IPS-18c (cell line): Measurements from ENCODE around the gene ZP2.
"Not testable (repeated sequence)": the region's sequence is repeated elsewhere in the genome, so short reads cannot be mapped to it uniquely, and the experiment has no call there.

Source experiments
- H3K4me3 ChIP-seq: 2 replicates; pipeline ENCODE4 v1.7.0; 2013; ENCODE audit warnings: low read depth, mild to moderate bottlenecking, low read length, moderate library complexity; ENCODE audit not compliant: insufficient read depth
- H3K9me3 ChIP-seq: one replicate; pipeline ENCODE4 v1.6.1; 2013; ENCODE audit warnings: mild to moderate bottlenecking, low read length, moderate library complexity; ENCODE audit not compliant: control insufficient read depth, insufficient read depth

ZP2 gene

GRCh38 chr16:21189311-21189710 lies 22.1 kb downstream of the ZP2 start:
- Histone ChIP-seq H3K9me3 (peaks cover 2% of the 10 kb centered on the region), H3K4me3 (no peak overlapping the region)

DNA sequence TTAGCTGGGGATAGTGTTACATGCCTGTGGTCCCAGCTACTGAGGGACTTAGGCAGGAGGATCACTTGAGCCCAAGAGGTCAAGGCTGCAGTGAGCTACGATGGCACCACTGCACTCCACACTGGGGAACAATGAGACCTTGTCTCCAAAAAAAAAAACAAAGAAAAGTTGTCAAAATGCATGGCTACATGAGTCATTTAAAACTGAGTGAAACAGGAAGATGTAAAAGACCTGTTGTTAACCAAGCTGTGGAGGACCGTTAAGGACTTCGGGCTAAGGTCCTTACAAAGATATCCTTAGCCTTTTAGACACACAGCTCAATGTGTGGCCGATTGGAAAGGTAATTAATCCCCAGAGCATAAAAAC lies 25.1 kb downstream of the ZP2 start:
- peaks cover 5% of the 10 kb centered on the region for H3K9me3 ChIP-seq

GRCh38 chr16:21185659-21186325 lies 25.6 kb downstream of the ZP2 start:
- H3K4me3 ChIP-seq = no peak overlapping the region
- peaks cover 5% of the 10 kb centered on the region for H3K9me3 ChIP-seq

More for the DNA sequence above, 25.1 kb downstream of the ZP2 start:
- no peak overlapping the region for H3K4me3 ChIP-seq

- H3K9me3 ChIP-seq = peaks cover 5% of the 10 kb centered on the region
- no peak overlapping the region for H3K4me3 ChIP-seq
Measured at GRCh38 chr16:21184834-21185233, 26.5 kb downstream of the ZP2 start.

- Histone ChIP-seq H3K9me3 (peaks cover 5% of the 10 kb centered on the region), H3K4me3 (no peak overlapping the region)
Measured at GRCh38 chr16:21183995-21184394, 27.4 kb downstream of the ZP2 start.

DNA sequence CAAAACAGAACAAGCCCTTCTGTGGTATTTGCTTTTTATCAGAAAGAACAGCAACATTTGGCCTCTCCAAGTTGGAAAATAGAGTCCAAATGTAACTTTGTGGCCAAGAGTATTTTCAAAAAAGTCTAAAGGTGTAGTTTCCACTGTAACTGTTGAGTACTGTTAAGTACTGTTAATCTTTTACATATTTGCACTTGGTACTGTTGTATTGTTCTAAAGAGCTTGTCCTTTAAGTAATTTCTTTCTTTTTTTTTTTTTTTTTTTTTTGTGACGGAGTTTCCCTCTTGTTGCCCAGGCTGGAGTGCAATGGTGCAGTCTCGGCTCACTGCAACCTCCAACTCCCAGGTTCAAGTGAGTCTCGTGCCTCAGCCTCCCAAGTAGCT lies 31.4 kb downstream of the ZP2 start:
- Histone ChIP-seq H3K4me3 (no peak overlapping the region), H3K9me3 (peaks cover 3% of the 10 kb centered on the region)

- Histone ChIP-seq H3K9me3 (peaks cover 3% of the 10 kb centered on the region), H3K4me3 (no peak overlapping the region)
Measured at GRCh38 chr16:21179126-21179982, 32.0 kb downstream of the ZP2 start.

- peaks cover 2% of the 10 kb centered on the region for H3K9me3 ChIP-seq
- no peak overlapping the region for H3K4me3 ChIP-seq
Measured at GRCh38 chr16:21175397-21175796, 36.0 kb downstream of the ZP2 start.

DNA sequence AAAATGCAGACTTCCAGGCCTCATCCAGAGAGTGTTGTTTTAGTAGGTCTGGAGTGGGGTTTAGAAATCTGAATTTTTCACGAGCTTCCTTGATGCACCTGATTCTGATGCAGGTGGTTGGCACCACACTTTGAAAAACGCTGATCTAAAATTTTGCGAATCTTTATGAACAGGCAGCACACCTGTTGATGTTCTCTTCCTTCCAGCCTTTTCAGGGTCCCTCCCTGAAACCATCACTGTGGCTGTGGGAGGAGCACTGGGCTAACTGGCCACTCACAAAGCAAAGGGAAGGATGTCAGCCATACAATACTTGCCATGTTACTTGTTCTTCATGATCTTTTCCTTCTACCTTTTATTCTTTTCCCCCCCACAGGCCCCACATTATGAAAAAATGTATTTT lies 38.7 kb downstream of the ZP2 start:
- Histone ChIP-seq H3K4me3 (no peak overlapping the region), H3K9me3 (peaks cover 2% of the 10 kb centered on the region)

GRCh38 chr16:21170116-21170515 lies 41.3 kb downstream of the ZP2 start:
- H3K9me3 ChIP-seq, H3K4me3 ChIP-seq: not testable (repeated sequence)

DNA sequence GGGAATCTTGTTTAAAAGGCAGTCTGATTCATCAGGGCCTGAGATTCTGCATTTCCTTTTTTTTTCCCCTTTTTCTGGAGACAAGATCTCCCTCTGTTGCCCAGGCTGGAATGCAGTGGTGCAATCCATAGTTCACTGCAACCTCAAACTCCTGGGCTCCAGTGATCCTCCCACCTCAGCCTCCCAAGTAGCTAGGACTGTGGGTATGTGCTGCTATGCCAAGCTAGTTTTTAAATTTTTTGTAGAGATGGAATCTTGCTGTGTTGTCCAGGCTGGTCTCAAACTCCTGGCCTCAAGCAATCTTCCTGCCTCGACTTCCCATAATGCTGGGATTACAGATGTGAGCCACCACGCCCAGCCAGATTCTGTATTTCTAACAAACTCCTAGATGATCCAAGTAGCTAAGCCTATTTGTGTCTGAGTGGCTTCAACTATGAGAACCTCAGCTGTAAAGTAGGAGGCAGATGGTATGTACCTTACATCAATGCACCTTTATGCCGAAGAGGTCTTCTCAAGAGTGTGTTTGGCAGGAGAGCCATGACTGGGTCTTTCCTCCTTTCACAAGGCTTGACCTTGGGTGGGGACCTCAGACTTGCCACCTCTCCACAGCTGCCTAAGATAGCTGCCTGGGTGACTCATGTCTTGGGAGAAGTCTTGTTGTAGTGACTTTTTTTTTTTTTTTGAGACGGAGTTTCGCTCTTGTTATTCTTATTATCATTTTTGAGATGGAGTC lies 42.0 kb downstream of the ZP2 start:
- peaks cover 2% of the 10 kb centered on the region for H3K9me3 ChIP-seq
- H3K4me3 ChIP-seq = no peak overlapping the region

DNA sequence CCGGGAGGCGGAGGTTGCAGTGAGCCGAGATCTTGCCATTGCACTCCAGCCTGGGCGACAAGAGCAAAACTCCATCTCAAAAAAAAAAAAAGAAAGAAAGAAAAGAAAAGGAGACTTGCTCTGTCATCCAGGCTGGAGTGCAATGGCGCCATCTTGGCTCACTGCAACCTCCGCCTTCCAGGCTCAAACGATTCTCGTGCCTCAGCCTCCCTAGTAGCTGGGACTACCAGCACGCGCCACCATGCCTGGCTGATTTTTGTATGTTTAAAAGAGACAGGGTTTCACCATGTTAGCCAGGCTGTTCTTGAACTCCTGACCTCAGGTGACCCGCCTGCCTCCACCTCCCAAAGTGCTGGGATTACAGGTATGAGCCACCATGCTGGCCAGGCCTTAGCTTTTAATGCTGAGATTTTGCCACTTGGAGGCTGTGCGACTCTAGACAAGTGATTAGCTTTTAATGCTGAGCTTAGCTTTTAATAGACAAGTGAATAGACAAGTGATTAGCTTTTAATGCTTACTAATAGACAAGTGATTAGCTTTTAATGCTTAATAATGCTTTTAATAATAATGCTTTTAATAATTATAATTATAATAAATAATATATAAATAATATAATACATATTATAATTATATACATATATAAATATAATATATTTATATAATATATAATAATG lies 43.3 kb downstream of the ZP2 start:
- peaks cover 2% of the 10 kb centered on the region for H3K9me3 ChIP-seq
- H3K4me3 ChIP-seq = no peak overlapping the region

DNA sequence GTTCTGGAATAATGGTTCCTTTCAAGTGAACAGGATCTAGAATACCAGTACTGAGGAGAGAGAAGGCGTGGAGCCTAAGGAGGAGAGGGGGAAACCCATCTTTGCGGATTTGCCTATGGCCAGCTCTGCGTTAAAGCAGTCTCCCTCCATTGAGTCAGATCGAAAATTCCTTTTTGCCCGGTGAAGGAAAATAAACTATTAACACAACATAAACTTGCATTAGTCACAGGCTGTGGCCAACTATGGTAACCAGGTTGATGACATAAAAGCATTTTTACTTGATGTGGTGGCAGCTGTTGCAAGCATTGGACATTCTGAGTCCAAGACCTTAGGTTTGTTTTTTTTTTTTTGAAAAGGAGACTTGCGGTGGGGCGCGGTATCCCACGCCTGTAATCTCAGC lies 44.0 kb downstream of the ZP2 start:
- no peak overlapping the region for H3K4me3 ChIP-seq
- H3K9me3 ChIP-seq = peaks cover 2% of the 10 kb centered on the region

DNA sequence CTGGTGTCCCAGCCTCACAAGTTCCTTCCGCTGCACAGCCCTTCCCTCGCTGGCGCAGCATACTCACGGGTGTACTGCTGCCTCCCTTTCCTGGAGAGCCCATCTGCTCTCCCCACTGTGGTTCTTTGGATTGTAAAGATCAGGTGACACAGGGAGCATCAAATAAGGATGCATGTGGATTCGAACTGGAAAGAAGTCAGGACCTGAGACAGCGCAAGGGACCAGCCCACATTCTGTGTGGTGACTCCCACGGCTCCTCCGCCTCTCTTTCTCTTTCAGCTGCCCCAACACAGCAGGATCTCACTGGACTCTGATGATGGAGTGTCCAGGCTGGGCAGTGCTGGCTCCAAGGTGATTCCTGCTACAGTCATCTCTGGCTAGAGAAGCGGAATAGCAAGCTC lies 44.8 kb downstream of the ZP2 start:
- Histone ChIP-seq H3K9me3 (peaks cover 1% of the 10 kb centered on the region), H3K4me3 (no peak overlapping the region)

- Histone ChIP-seq H3K4me3 (no peak overlapping the region), H3K9me3 (no peaks in the 10 kb centered on the region)
Measured at GRCh38 chr16:21164521-21165168, 46.7 kb downstream of the ZP2 start.

DNA sequence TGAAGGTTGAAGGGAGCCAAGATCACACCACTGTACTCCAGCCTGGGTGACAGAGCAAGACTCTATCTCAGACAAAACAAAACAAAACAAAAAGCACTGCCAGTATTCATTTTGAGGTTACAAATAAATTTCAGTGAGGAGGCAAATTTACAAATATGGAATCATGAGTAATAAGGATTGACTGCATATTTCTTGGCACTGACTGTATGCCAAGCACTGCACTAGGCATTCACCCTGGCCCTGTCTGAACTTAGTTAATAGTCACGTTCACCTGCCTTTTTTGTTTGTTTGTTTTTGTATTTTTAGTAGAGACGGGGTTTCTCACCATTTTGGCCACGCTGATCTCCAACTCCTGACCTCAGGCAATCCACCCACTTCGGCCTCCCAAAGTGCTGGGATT lies 47.8 kb downstream of the ZP2 start:
- H3K4me3 ChIP-seq = no peak overlapping the region
- no peaks in the 10 kb centered on the region for H3K9me3 ChIP-seq

DNA sequence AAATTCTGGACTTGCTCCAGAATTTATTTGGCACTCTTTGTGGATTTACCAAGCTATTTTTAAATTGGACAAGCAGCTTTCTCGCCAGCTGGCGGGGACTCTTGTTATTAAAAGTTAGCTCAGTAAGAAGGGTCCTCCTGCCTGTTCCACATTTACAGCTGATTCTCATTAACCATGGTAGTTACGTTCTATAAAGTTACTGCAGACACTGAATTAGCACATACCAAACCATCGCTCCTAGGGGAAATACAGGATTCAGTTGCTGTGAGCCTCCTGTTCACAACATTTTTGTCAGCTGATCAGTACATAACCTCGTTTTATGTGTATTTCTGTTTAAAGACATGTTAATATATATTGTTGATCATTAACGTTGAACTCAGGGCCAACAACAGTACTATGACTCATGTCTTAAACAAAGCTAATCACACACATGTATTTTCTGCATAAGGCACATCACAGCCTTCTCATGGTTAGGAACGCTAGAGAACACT lies 48.7 kb downstream of the ZP2 start:
- H3K4me3 ChIP-seq = no peak overlapping the region
- H3K9me3 ChIP-seq = no peaks in the 10 kb centered on the region
